Epidermal melanocyte (primary cell): ENCODE results near the gene ATP2A3.
"Not testable (repeated sequence)": the region's sequence is repeated elsewhere in the genome, so short reads cannot be mapped to it uniquely, and the experiment has no call there.

ENCODE experiments used
- DNase-seq: peaks from one replicate; pipeline ENCODE4 v3.0.0; 2011; ENCODE audit warnings: low spot score; ENCODE audit not compliant: insufficient read length

The ATP2A3 gene

GRCh38 chr17:3956327-3956957 lies 7.8 kb downstream of the ATP2A3 start:
- no peak for DNase-seq

GRCh38 chr17:3955673-3955988 lies 8.6 kb downstream of the ATP2A3 start:
- no peak for DNase-seq

GRCh38 chr17:3954976-3955672 lies 9.1 kb downstream of the ATP2A3 start:
- DNase-seq: no peak

GRCh38 chr17:3954086-3954485 lies 10.2 kb downstream of the ATP2A3 start:
- DNase-seq: no peak

GRCh38 chr17:3953542-3953941 lies 10.7 kb downstream of the ATP2A3 start:
- DNase-seq: no peak

GRCh38 chr17:3952186-3952585 lies 12.1 kb downstream of the ATP2A3 start:
- no peak for DNase-seq

GRCh38 chr17:3951420-3951819 lies 12.8 kb downstream of the ATP2A3 start:
- no peak for DNase-seq

- no peak for DNase-seq
Measured at GRCh38 chr17:3951003-3951402, 13.2 kb downstream of the ATP2A3 start.

GRCh38 chr17:3950584-3950983 lies 13.7 kb downstream of the ATP2A3 start:
- no peak for DNase-seq

GRCh38 chr17:3949418-3949817 lies 14.8 kb downstream of the ATP2A3 start:
- no peak for DNase-seq

- DNase-seq: not testable (repeated sequence)
Measured at GRCh38 chr17:3948551-3948950, 15.7 kb downstream of the ATP2A3 start.

GRCh38 chr17:3947318-3947810 lies 16.9 kb downstream of the ATP2A3 start:
- no peak for DNase-seq

GRCh38 chr17:3946711-3947235 lies 17.5 kb downstream of the ATP2A3 start:
- no peak for DNase-seq

GRCh38 chr17:3944485-3945388 lies 19.5 kb downstream of the ATP2A3 start:
- peak; percentile 77 for DNase-seq

- DNase-seq: no peak
Measured at GRCh38 chr17:3943240-3943891, 20.9 kb downstream of the ATP2A3 start.

GRCh38 chr17:3940965-3941698 lies 23.1 kb downstream of the ATP2A3 start:
- DNase-seq: no peak

GRCh38 chr17:3937359-3937758 lies 26.9 kb downstream of the ATP2A3 start:
- DNase-seq: no peak

GRCh38 chr17:3935825-3936355 lies 28.3 kb downstream of the ATP2A3 start:
- no peak for DNase-seq

GRCh38 chr17:3935140-3935542 lies 29.1 kb downstream of the ATP2A3 start:
- DNase-seq: no peak

GRCh38 chr17:3929764-3930163 lies 34.5 kb downstream of the ATP2A3 start:
- no peak for DNase-seq
